ENCODE results near the gene C4A. TPM values are rescaled to one million over a fixed set of nuclear protein-coding genes. Genes with fewer than 3 reads are reported as not detected.
A peak's percentile ranks its signal among the peaks of the same experiment; 100 is the strongest.

The C4A gene
- total RNA-seq, 1 experiment from 2014 or later = 2.2 TPM

- H3K9me2 ChIP-seq (replicated peaks; ENCODE audit: low read length) = no peaks in the 10 kb centered on the region
- H2AFZ ChIP-seq (ENCODE audit: low read length) = no peak overlapping the region
- H3K36me3 ChIP-seq (ENCODE audit: low read depth, low read length) = peaks cover 35% of the 10 kb centered on the region
- ChIA-PET CTCF (no interaction called here), POLR2A (ENCODE audit: unreplicated experiment) (no interaction called here)
- H3F3A ChIP-seq (ENCODE audit: low read length, unreplicated experiment) = no peaks in the 10 kb centered on the region
- peaks cover 38% of the 10 kb centered on the region for H3K79me2 ChIP-seq (ENCODE audit: low read length)
- no peaks in the 10 kb centered on the region for H3K27me3 ChIP-seq (ENCODE audit: low read length)
- ATAC-seq (no peak), DNase-seq (no peak)
- H3K4me2 ChIP-seq (ENCODE audit: low read length) = no peak overlapping the region
- peaks cover 23% of the 10 kb centered on the region for H3K4me1 ChIP-seq (ENCODE audit: insufficient read depth, low read length)
- H3K9ac ChIP-seq (ENCODE audit: low read length) = no peak overlapping the region
- H3K4me3 ChIP-seq (ENCODE audit: low read length) = no peak overlapping the region
- H4K20me1 ChIP-seq (ENCODE audit: low read length) = no peaks in the 10 kb centered on the region
- H3K9me3 ChIP-seq (ENCODE audit: low read length) = no peaks in the 10 kb centered on the region
- H3K27ac ChIP-seq (ENCODE audit: low read length) = no peak overlapping the region
- TF ChIP-seq CTCF (conservative IDR thresholded peaks at IDR 0.05; ENCODE audit: low read depth, low read length) (no peak), EZH2phosphoT487 (IDR thresholded peaks at IDR 0.05; ENCODE audit: borderline replicate concordance, low read length) (no peak), EZH2 (IDR thresholded peaks at IDR 0.05; ENCODE audit: low read length, unreplicated experiment) (no peak)
- intact Hi-C loops (cut with micrococcal nuclease) = no loop called here
- no TSS peak for BruUV-seq (replicated peaks)
These were observed 12.8 kb upstream of the C4A start for GRCh38 chr6:31968791-31969711.

- Histone ChIP-seq H3K4me1 (ENCODE audit: insufficient read depth, low read length) (peaks cover 23% of the 10 kb centered on the region), H3K4me2 (ENCODE audit: low read length) (peak overlapping the region; percentile 94), H3K79me2 (ENCODE audit: low read length) (peaks cover 44% of the 10 kb centered on the region), H3F3A (ENCODE audit: low read length, unreplicated experiment) (no peaks in the 10 kb centered on the region), H3K9me2 (replicated peaks; ENCODE audit: low read length) (no peaks in the 10 kb centered on the region), H3K4me3 (ENCODE audit: low read length) (peak overlapping the region; percentile 89), H3K27ac (ENCODE audit: low read length) (no peak overlapping the region), H4K20me1 (ENCODE audit: low read length) (no peaks in the 10 kb centered on the region), H3K27me3 (ENCODE audit: low read length) (no peaks in the 10 kb centered on the region), H3K9ac (ENCODE audit: low read length) (peak overlapping the region; percentile 90; the same call in 1 of the 2 replicates), H3K9me3 (ENCODE audit: low read length) (no peaks in the 10 kb centered on the region), H2AFZ (ENCODE audit: low read length) (no peak overlapping the region), H3K36me3 (ENCODE audit: low read depth, low read length) (peaks cover 29% of the 10 kb centered on the region)
- DNase-seq (no peak), ATAC-seq (no peak)
- no TSS peak for BruUV-seq (replicated peaks)
- intact Hi-C loops (cut with micrococcal nuclease) = loop anchor here (10.0 kb wide), 1 partner anchor 115 kb away; no protein-coding TSS in a partner anchor
- no peak for TF ChIP-seq EZH2phosphoT487 (IDR thresholded peaks at IDR 0.05; ENCODE audit: borderline replicate concordance, low read length)
- no peak for TF ChIP-seq CTCF (conservative IDR thresholded peaks at IDR 0.05; ENCODE audit: low read depth, low read length)
- TF ChIP-seq EZH2 (IDR thresholded peaks at IDR 0.05; ENCODE audit: low read length, unreplicated experiment) = no peak
- CTCF ChIA-PET = interaction anchor here (0.7 kb wide), 1 partner anchor 18 kb away, joined by 3 read pairs; no protein-coding TSS in a partner anchor
- POLR2A ChIA-PET (ENCODE audit: unreplicated experiment) = interaction anchor here (0.6 kb wide), 1 partner anchor 1438 kb away, joined by 3 read pairs; no protein-coding TSS in a partner anchor
These were observed 11.9 kb upstream of the C4A start for GRCh38 chr6:31969712-31970603.
